PC-3 (cell line): ENCODE results near the gene PTH1R. TPM values are rescaled to one million over a fixed set of nuclear protein-coding genes. Genes with fewer than 3 reads are reported as not detected.

Experiments used
- ATAC-seq: fragments of 200-7000 bp; cut with Tn5 transposase; 2 replicates; pipeline ENCODE4 v1.9.1; 2020; ENCODE audit warnings: mild to moderate bottlenecking, moderate library complexity
- BruUV-seq: library from RNA; stranded (reverse); fragments of 400-500 nt; replicated peaks from 2 replicates; lab custom pipeline; 2021; lab: Mats Ljungman, UMichigan
- CTCF ChIA-PET: fragments of 300-600 bp; sonication (Branson Sonifier 250); formaldehyde crosslinking; loops from one replicate; lab custom pipeline; 2022; ENCODE audit warnings: antibody characterized with exemption; lab: Charles Lee
- POLR2A ChIA-PET: fragments of 300-600 bp; sonication (Branson Sonifier 250); formaldehyde crosslinking; loops from one replicate; lab custom pipeline; 2022; ENCODE audit warnings: antibody characterized with exemption; ENCODE audit not compliant: unreplicated experiment; lab: Charles Lee
- DNase-seq: peaks from one replicate; pipeline ENCODE4 v3.0.0-alpha.2; 2015
- H2AFZ ChIP-seq: fragments of 300-600 bp; sonication (generic); 2 replicates; pipeline ENCODE4 v1.6.0; 2016; ENCODE audit warnings: antibody characterized with exemption, low read length
- H3F3A ChIP-seq: fragments of 300-600 bp; sonication (generic); one replicate; pipeline ENCODE4 v1.6.0; 2017; ENCODE audit warnings: antibody characterized with exemption, low read length, control low read depth, mild to moderate bottlenecking; ENCODE audit not compliant: unreplicated experiment
- H3K27ac ChIP-seq: fragments of 300-600 bp; sonication (generic); 2 replicates; pipeline ENCODE4 v1.5.1; 2016; ENCODE audit warnings: mild to moderate bottlenecking, low read length
- H3K27me3 ChIP-seq: fragments of 300-600 bp; sonication (generic); 2 replicates; pipeline ENCODE4 v1.6.1; 2016; ENCODE audit warnings: low read length, mixed read lengths
- H3K36me3 ChIP-seq: fragments of 300-600 bp; sonication (generic); 2 replicates; pipeline ENCODE4 v1.6.1; 2016; ENCODE audit warnings: low read depth, mixed run types, low read length, mixed read lengths
- H3K4me1 ChIP-seq: fragments of 300-600 bp; sonication (generic); 2 replicates; pipeline ENCODE4 v1.5.1; 2016; ENCODE audit warnings: low read length; ENCODE audit not compliant: insufficient read depth
- H3K4me2 ChIP-seq: fragments of 300-600 bp; sonication (generic); 2 replicates; pipeline ENCODE4 v1.6.0; 2016; ENCODE audit warnings: low read length
- H3K4me3 ChIP-seq: fragments of 300-600 bp; sonication (generic); 2 replicates; pipeline ENCODE4 v1.5.1; 2016; ENCODE audit warnings: mild to moderate bottlenecking, low read length, mixed read lengths
- H3K79me2 ChIP-seq: fragments of 300-600 bp; sonication (generic); 2 replicates; pipeline ENCODE4 v1.6.1; 2017; ENCODE audit warnings: low read length, mixed read lengths
- H3K9ac ChIP-seq: fragments of 300-600 bp; sonication (generic); 2 replicates; pipeline ENCODE4 v1.6.0; 2016; ENCODE audit warnings: mild to moderate bottlenecking, low read length
- H3K9me2 ChIP-seq: fragments of 300-600 bp; sonication (generic); replicated peaks from 2 replicates; pipeline ENCODE4 v1.6.1; 2016; ENCODE audit warnings: mixed run types, low read length, mixed read lengths
- H3K9me3 ChIP-seq: fragments of 300-600 bp; sonication (generic); 2 replicates; pipeline ENCODE4 v1.6.1; 2016; ENCODE audit warnings: low read length, mixed read lengths
- H4K20me1 ChIP-seq: fragments of 300-600 bp; sonication (generic); 2 replicates; pipeline ENCODE4 v1.6.1; 2016; ENCODE audit warnings: low read length, mixed read lengths
- EZH2 ChIP-seq: fragments of 300-600 bp; sonication (generic); IDR thresholded peaks from one replicate; pipeline ENCODE4 v1.6.1; 2017; ENCODE audit warnings: antibody characterized with exemption, mild to moderate bottlenecking, low read length; ENCODE audit not compliant: unreplicated experiment
- EZH2phosphoT487 ChIP-seq: fragments of 300-600 bp; sonication (generic); IDR thresholded peaks from 2 replicates; pipeline ENCODE4 v1.6.1; 2018; ENCODE audit warnings: mild to moderate bottlenecking, antibody characterized with exemption, low read length, borderline replicate concordance
- intact Hi-C: fragments of 100-400 bp; cut with micrococcal nuclease; formaldehyde crosslinking; loops from 2 replicates; pipeline ENCODE4 v1.9.0; 2023
- total RNA-seq: library from RNA; depleted of rRNA; stranded (reverse); fragments of >200 nt; gene quantifications from 2 replicates; pipeline ENCODE4 v1.2.3, GENCODE V29; 2014
- TF ChIP-seq, protein P1 (sequence below): fragments of 300-600 bp; sonication (generic); conservative IDR thresholded peaks from 2 replicates; pipeline ENCODE4 v1.5.1; 2017; ENCODE audit warnings: antibody characterized with exemption, low read depth, mild to moderate bottlenecking, low read length

Gene PTH1R
- total RNA-seq, 1 experiment from 2014 or later: not detected

DNA sequence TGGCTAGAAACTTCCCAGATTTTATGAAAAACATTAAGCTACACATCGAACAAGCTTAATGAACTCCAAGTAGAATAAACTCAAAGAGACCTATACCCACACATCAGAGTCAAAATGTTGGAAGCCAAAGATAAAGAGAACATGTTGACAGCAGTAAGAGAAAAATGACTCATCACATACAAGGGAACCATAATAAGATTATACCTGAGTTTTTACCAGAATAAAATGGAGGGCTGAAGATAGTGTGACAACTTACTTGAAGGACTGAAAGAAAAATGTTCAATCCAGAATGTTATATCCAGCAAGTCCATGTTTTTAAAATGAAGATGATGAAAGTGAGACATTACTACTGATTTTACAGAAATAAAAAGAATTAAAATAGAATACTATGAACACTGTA, 37.0 kb upstream of the PTH1R start:
- TF ChIP-seq EZH2phosphoT487 (no peak), EZH2 (no peak)
- TF ChIP-seq, protein P1, sequence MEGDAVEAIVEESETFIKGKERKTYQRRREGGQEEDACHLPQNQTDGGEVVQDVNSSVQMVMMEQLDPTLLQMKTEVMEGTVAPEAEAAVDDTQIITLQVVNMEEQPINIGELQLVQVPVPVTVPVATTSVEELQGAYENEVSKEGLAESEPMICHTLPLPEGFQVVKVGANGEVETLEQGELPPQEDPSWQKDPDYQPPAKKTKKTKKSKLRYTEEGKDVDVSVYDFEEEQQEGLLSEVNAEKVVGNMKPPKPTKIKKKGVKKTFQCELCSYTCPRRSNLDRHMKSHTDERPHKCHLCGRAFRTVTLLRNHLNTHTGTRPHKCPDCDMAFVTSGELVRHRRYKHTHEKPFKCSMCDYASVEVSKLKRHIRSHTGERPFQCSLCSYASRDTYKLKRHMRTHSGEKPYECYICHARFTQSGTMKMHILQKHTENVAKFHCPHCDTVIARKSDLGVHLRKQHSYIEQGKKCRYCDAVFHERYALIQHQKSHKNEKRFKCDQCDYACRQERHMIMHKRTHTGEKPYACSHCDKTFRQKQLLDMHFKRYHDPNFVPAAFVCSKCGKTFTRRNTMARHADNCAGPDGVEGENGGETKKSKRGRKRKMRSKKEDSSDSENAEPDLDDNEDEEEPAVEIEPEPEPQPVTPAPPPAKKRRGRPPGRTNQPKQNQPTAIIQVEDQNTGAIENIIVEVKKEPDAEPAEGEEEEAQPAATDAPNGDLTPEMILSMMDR: no peak
- intact Hi-C loops: no loop called here
- Histone ChIP-seq H3K36me3 (no peaks in the 10 kb centered on the region), H3K27me3 (no peaks in the 10 kb centered on the region), H4K20me1 (no peaks in the 10 kb centered on the region), H3K79me2 (no peaks in the 10 kb centered on the region), H3F3A (no peaks in the 10 kb centered on the region), H3K4me2 (no peak overlapping the region), H3K9me2 (no peaks in the 10 kb centered on the region), H2AFZ (no peak overlapping the region), H3K9me3 (peaks cover 18% of the 10 kb centered on the region; the same call in 1 of the 2 replicates), H3K4me1 (0 out of 2 replicates have a peak, but pooled peaks cover 4% of the 10 kb centered on the region), H3K27ac (no peak overlapping the region), H3K9ac (no peak overlapping the region), H3K4me3 (no peak overlapping the region)
- DNase-seq (no peak), ATAC-seq (no peak)
- ChIA-PET POLR2A (no interaction called here), CTCF (no interaction called here)
- no TSS peak for BruUV-seq

DNA sequence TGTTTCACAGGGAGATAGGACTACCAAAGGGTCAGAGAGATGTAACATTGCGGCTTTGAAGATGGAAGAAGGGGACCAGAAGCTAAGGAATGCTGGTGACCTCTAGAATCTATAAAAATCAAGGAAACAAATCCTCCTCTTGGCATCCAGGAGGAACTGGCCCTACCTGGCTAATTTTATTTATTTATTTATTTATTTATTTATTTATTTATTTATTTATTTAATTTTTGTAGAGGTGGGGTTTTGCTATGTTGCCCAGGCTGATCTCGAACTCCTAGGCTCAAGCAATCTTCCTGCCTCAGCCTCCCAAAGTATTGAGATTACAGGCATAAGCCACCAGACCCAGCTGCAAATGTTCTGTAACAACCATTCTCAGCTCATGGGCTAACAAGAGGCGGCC, 34.0 kb upstream of the PTH1R start:
- no peak overlapping the region for H2AFZ ChIP-seq
- ATAC-seq (no peak), DNase-seq (no peak)
- H3K9me3 ChIP-seq: peaks cover 14% of the 10 kb centered on the region; the same call in 1 of the 2 replicates
- H3K9ac ChIP-seq: no peak overlapping the region
- no peaks in the 10 kb centered on the region for H3K9me2 ChIP-seq
- no peaks in the 10 kb centered on the region for H4K20me1 ChIP-seq
- no TSS peak for BruUV-seq
- intact Hi-C loops: no loop called here
- H3K79me2 ChIP-seq: no peaks in the 10 kb centered on the region
- H3K27me3 ChIP-seq: no peaks in the 10 kb centered on the region
- H3K4me3 ChIP-seq: no peak overlapping the region
- ChIA-PET POLR2A (no interaction called here), CTCF (no interaction called here)
- H3K27ac ChIP-seq: no peak overlapping the region
- no peaks in the 10 kb centered on the region for H3F3A ChIP-seq
- no peak overlapping the region for H3K4me2 ChIP-seq
- TF ChIP-seq, protein P1: no peak
- TF ChIP-seq EZH2phosphoT487 (no peak), EZH2 (no peak)
- H3K4me1 ChIP-seq: peaks cover 13% of the 10 kb centered on the region
- no peaks in the 10 kb centered on the region for H3K36me3 ChIP-seq

DNA sequence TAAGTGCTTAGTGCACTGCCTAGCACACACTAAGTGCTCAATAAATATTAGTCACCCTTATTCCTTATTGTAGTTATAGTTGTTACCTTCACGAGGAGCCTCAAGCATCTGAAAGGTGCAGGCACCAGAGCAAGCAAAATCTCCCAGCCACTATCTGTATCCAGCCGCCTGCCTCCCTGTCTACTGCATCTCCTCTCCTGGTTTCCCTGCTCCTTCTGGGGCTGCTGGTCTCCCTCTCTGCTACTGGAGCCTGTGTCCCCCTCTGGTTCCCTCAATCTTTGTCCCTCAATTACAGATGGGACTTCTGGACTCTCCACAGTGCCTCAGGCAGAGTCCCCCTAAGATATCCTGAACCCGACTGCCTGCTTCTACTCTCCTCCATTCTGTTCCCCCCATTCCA, 33.1 kb upstream of the PTH1R start:
- Histone ChIP-seq H3K4me2 (no peak overlapping the region), H2AFZ (no peak overlapping the region), H3K27ac (no peak overlapping the region), H3K4me1 (peaks cover 13% of the 10 kb centered on the region), H3K79me2 (no peaks in the 10 kb centered on the region), H3K9ac (no peak overlapping the region), H3K4me3 (no peak overlapping the region), H3F3A (no peaks in the 10 kb centered on the region), H3K9me3 (0 out of 2 replicates have a peak, but pooled peaks cover 9% of the 10 kb centered on the region), H4K20me1 (no peaks in the 10 kb centered on the region), H3K36me3 (no peaks in the 10 kb centered on the region), H3K9me2 (no peaks in the 10 kb centered on the region), H3K27me3 (no peaks in the 10 kb centered on the region)
- no TSS peak for BruUV-seq
- ChIA-PET POLR2A (no interaction called here), CTCF (no interaction called here)
- intact Hi-C loops: no loop called here
- TF ChIP-seq, protein P1: no peak
- TF ChIP-seq EZH2phosphoT487 (no peak), EZH2 (no peak)
- no peak for ATAC-seq
- no peak for DNase-seq
